HEK293 (cell line): ENCODE results near the gene ENGASE.
A peak's percentile ranks its signal among the peaks of the same experiment; 100 is the strongest.

Experiments used
- CTCF ChIA-PET: fragments of 350-600 bp; formaldehyde crosslinking; extraction: SDS; loops from one replicate; lab custom pipeline; 2021; ENCODE audit warnings: antibody characterized with exemption; lab: Yijun Ruan, JAX
- POLR2A ChIA-PET: fragments of 300-600 bp; formaldehyde crosslinking; extraction: SDS; loops from one replicate; lab custom pipeline; 2020; ENCODE audit warnings: antibody characterized with exemption, inconsistent platforms; lab: Yijun Ruan, JAX
- H3K27ac ChIP-seq: fragments of 200-500 bp; sonication (Bioruptor generic); 2 replicates; pipeline ENCODE4 v1.5.1; 2014; ENCODE audit warnings: low read depth, low read length, control low read depth, inconsistent platforms; ENCODE audit errors: extremely low read depth
- H3K36me3 ChIP-seq, 2 experiments: fragments of 200-500 bp in 1 of 2; sonication (Bioruptor generic) in 1 of 2; 1 replicate in 1 of 2; 2 replicates in 1 of 2; pipeline ENCODE4 v1.5.1; 2014 to 2017; ENCODE audit warnings: inconsistent platforms in 2 of 2, low read length in 2 of 2; ENCODE audit not compliant: control insufficient read depth in 2 of 2, insufficient read depth in 1 of 2
- H3K4me1 ChIP-seq: fragments of 200-500 bp; sonication (Bioruptor generic); 2 replicates; pipeline ENCODE4 v1.5.1; 2014; ENCODE audit warnings: mild to moderate bottlenecking, low read length, inconsistent platforms; ENCODE audit not compliant: control insufficient read depth, insufficient read depth
- H3K4me3 ChIP-seq: 2 replicates; pipeline ENCODE4 v1.5.1; 2011; ENCODE audit warnings: low read depth, mild to moderate bottlenecking, control low read depth, low read length, moderate library complexity
- H3K9me3 ChIP-seq: fragments of 200-500 bp; sonication (Bioruptor generic); 2 replicates; pipeline ENCODE4 v1.5.1; 2014; ENCODE audit warnings: low read depth, low read length, inconsistent platforms; ENCODE audit not compliant: control insufficient read depth, insufficient read depth
- PRDM1 ChIP-seq: fragments of 450-650 bp; formaldehyde crosslinking; IDR thresholded peaks from 2 replicates; pipeline ENCODE4; 2016; ENCODE audit warnings: missing biosample characterization, missing genetic modification characterization
- SP3 ChIP-seq: fragments of 450-650 bp; formaldehyde crosslinking; IDR thresholded peaks from 2 replicates; pipeline ENCODE4 v1.5.1; 2016; ENCODE audit warnings: missing biosample characterization, missing genetic modification characterization
- ZBTB1 ChIP-seq: fragments of 450-650 bp; formaldehyde crosslinking; IDR thresholded peaks from 2 replicates; pipeline ENCODE4 v1.5.1; 2016; ENCODE audit warnings: missing biosample characterization, missing genetic modification characterization
- ZBTB20 ChIP-seq: fragments of 450-650 bp; formaldehyde crosslinking; IDR thresholded peaks from 2 replicates; pipeline ENCODE4 v1.5.1; 2016; ENCODE audit warnings: missing biosample characterization, missing genetic modification characterization
- ZBTB48 ChIP-seq: fragments of 450-650 bp; formaldehyde crosslinking; IDR thresholded peaks from 2 replicates; pipeline ENCODE4 v1.5.1; 2016; ENCODE audit warnings: missing biosample characterization, missing genetic modification characterization
- ZFHX2 ChIP-seq: fragments of 450-650 bp; formaldehyde crosslinking; conservative IDR thresholded peaks from 2 replicates; pipeline ENCODE4 v1.5.1; 2016; ENCODE audit warnings: missing biosample characterization, missing genetic modification characterization
- ZIC2 ChIP-seq: fragments of 450-650 bp; formaldehyde crosslinking; IDR thresholded peaks from 2 replicates; pipeline ENCODE4 v1.5.1; 2016; ENCODE audit warnings: missing biosample characterization, missing genetic modification characterization
- ZNF10 ChIP-seq: fragments of 450-650 bp; formaldehyde crosslinking; IDR thresholded peaks from 2 replicates; pipeline ENCODE4 v1.5.1; 2017; ENCODE audit warnings: missing biosample characterization, missing genetic modification characterization
- ZNF146 ChIP-seq: fragments of 450-650 bp; formaldehyde crosslinking; IDR thresholded peaks from 2 replicates; pipeline ENCODE4 v1.5.1; 2016; ENCODE audit warnings: missing biosample characterization, missing genetic modification characterization
- ZNF202 ChIP-seq: fragments of 450-650 bp; formaldehyde crosslinking; IDR thresholded peaks from 2 replicates; pipeline ENCODE4 v1.5.1; 2016; ENCODE audit warnings: missing biosample characterization, missing genetic modification characterization, borderline replicate concordance
- ZNF350 ChIP-seq: fragments of 450-650 bp; formaldehyde crosslinking; IDR thresholded peaks from 2 replicates; pipeline ENCODE4 v1.5.0; 2017; ENCODE audit warnings: missing biosample characterization, mild to moderate bottlenecking, missing genetic modification characterization
- ZNF558 ChIP-seq: fragments of 450-650 bp; formaldehyde crosslinking; IDR thresholded peaks from 2 replicates; pipeline ENCODE4 v1.5.1; 2016; ENCODE audit warnings: missing biosample characterization, missing genetic modification characterization
- ZNF624 ChIP-seq: fragments of 450-650 bp; formaldehyde crosslinking; IDR thresholded peaks from 2 replicates; pipeline ENCODE4 v1.5.1; 2017; ENCODE audit warnings: missing biosample characterization, missing genetic modification characterization
- ZNF830 ChIP-seq: fragments of 450-650 bp; IDR thresholded peaks from 2 replicates; pipeline ENCODE4 v1.5.0; 2018; ENCODE audit warnings: missing biosample characterization, missing genetic modification characterization, low read depth, mild to moderate bottlenecking, moderate library complexity
- TF ChIP-seq, protein P1 (sequence below): fragments of 450-650 bp; formaldehyde crosslinking; IDR thresholded peaks from 2 replicates; pipeline ENCODE4 v1.5.1; 2016; ENCODE audit warnings: missing biosample characterization, missing genetic modification characterization, borderline replicate concordance
- TF ChIP-seq, protein P2 (sequence below): fragments of 450-650 bp; formaldehyde crosslinking; IDR thresholded peaks from 2 replicates; pipeline ENCODE4 v1.5.1; 2016; ENCODE audit warnings: missing biosample characterization, missing genetic modification characterization
- TF ChIP-seq, protein P3 (sequence below): fragments of 450-650 bp; formaldehyde crosslinking; IDR thresholded peaks from 2 replicates; pipeline ENCODE4 v1.5.1; 2016; ENCODE audit warnings: missing biosample characterization, missing genetic modification characterization

ENGASE gene

DNA sequence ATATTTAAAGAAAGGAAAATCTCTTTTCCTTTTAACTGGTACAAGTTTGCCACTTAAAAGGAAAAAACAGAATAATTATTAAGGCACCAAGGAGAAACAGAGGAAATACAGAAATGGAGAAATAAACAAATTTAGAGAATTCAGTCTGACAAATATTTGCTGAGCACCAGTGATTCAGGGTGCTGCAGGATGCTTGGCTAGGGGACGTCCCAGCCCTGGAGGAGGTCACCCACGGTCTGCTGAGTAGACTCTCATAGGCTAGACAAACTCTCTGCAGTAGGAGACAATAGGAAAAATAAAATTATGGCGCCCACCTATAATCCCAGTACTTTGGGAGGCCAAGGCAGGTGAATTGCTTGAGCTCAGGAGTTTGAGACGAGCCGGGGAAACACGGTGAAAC, 34.7 kb upstream of the ENGASE start (continued):
- TF ChIP-seq, protein P1, sequence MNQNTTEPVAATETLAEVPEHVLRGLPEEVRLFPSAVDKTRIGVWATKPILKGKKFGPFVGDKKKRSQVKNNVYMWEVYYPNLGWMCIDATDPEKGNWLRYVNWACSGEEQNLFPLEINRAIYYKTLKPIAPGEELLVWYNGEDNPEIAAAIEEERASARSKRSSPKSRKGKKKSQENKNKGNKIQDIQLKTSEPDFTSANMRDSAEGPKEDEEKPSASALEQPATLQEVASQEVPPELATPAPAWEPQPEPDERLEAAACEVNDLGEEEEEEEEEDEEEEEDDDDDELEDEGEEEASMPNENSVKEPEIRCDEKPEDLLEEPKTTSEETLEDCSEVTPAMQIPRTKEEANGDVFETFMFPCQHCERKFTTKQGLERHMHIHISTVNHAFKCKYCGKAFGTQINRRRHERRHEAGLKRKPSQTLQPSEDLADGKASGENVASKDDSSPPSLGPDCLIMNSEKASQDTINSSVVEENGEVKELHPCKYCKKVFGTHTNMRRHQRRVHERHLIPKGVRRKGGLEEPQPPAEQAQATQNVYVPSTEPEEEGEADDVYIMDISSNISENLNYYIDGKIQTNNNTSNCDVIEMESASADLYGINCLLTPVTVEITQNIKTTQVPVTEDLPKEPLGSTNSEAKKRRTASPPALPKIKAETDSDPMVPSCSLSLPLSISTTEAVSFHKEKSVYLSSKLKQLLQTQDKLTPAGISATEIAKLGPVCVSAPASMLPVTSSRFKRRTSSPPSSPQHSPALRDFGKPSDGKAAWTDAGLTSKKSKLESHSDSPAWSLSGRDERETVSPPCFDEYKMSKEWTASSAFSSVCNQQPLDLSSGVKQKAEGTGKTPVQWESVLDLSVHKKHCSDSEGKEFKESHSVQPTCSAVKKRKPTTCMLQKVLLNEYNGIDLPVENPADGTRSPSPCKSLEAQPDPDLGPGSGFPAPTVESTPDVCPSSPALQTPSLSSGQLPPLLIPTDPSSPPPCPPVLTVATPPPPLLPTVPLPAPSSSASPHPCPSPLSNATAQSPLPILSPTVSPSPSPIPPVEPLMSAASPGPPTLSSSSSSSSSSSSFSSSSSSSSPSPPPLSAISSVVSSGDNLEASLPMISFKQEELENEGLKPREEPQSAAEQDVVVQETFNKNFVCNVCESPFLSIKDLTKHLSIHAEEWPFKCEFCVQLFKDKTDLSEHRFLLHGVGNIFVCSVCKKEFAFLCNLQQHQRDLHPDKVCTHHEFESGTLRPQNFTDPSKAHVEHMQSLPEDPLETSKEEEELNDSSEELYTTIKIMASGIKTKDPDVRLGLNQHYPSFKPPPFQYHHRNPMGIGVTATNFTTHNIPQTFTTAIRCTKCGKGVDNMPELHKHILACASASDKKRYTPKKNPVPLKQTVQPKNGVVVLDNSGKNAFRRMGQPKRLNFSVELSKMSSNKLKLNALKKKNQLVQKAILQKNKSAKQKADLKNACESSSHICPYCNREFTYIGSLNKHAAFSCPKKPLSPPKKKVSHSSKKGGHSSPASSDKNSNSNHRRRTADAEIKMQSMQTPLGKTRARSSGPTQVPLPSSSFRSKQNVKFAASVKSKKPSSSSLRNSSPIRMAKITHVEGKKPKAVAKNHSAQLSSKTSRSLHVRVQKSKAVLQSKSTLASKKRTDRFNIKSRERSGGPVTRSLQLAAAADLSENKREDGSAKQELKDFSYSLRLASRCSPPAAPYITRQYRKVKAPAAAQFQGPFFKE (tag by site-specific recombination): no peak
- TF ChIP-seq ZBTB1 (tag by site-specific recombination): no peak
- no peak for TF ChIP-seq ZNF830 (tag by site-specific recombination)
- no peak for TF ChIP-seq ZBTB48 (tag by site-specific recombination)
- no peak for TF ChIP-seq ZNF558 (tag by site-specific recombination)

DNA sequence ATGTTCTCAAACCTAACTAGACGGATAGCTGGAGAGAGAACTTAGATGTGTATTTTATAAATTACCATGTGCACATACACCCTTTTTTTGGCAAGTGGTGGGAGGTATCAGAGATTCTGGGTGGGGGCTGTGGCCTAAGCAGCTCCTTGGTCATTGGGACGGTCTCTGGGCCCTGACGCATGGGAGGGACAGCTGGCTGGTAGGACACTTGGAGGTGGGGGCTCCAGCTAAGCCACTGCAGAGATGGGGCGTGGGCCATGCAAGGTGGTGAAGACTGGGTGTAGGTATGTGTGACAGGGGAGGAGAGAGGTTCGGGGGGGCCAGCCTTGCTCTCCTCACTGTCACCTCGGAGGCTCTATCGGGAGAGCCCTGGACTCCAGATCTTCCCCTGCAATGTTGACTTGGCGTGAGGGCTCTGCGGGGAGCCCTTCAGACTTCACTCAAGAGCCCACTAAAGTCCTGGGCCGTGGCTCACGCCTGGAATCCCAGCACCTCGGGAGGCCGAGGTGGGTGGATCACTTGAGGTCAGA, 33.5 kb upstream of the ENGASE start:
- Histone ChIP-seq H3K27ac (no peak overlapping the region), H3K36me3 (no peaks in the 10 kb centered on the region), H3K4me3 (no peak overlapping the region), H3K9me3 (no peaks in the 10 kb centered on the region), H3K4me1 (no peaks in the 10 kb centered on the region)
- TF ChIP-seq ZIC2 (no peak), ZNF350 (tag by site-specific recombination) (no peak), ZNF202 (no peak), PRDM1 (tag by site-specific recombination) (no peak), ZNF10 (tag by site-specific recombination) (no peak), ZNF146 (tag by site-specific recombination) (no peak), ZBTB20 (tag by site-specific recombination) (no peak), ZNF624 (tag by site-specific recombination) (no peak)
- TF ChIP-seq, protein P2, sequence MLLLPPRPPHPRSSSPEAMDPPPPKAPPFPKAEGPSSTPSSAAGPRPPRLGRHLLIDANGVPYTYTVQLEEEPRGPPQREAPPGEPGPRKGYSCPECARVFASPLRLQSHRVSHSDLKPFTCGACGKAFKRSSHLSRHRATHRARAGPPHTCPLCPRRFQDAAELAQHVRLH (tag by site-specific recombination): no peak
- TF ChIP-seq, protein P3, sequence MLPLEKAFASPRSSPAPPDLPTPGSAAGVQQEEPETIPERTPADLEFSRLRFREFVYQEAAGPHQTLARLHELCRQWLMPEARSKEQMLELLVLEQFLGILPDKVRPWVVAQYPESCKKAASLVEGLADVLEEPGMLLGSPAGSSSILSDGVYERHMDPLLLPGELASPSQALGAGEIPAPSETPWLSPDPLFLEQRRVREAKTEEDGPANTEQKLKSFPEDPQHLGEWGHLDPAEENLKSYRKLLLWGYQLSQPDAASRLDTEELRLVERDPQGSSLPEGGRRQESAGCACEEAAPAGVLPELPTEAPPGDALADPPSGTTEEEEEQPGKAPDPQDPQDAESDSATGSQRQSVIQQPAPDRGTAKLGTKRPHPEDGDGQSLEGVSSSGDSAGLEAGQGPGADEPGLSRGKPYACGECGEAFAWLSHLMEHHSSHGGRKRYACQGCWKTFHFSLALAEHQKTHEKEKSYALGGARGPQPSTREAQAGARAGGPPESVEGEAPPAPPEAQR (tag by site-specific recombination): no peak
- ChIA-PET POLR2A (interaction anchor here (0.7 kb wide), 1 partner anchor 54 kb away, joined by 3 read pairs; no protein-coding TSS in a partner anchor), CTCF (interaction anchor here (0.6 to 7.5 kb wide), 15 partner anchors 8 to 973 kb away, joined by 3 to 119 read pairs (median 4); no protein-coding TSS in a partner anchor)

DNA sequence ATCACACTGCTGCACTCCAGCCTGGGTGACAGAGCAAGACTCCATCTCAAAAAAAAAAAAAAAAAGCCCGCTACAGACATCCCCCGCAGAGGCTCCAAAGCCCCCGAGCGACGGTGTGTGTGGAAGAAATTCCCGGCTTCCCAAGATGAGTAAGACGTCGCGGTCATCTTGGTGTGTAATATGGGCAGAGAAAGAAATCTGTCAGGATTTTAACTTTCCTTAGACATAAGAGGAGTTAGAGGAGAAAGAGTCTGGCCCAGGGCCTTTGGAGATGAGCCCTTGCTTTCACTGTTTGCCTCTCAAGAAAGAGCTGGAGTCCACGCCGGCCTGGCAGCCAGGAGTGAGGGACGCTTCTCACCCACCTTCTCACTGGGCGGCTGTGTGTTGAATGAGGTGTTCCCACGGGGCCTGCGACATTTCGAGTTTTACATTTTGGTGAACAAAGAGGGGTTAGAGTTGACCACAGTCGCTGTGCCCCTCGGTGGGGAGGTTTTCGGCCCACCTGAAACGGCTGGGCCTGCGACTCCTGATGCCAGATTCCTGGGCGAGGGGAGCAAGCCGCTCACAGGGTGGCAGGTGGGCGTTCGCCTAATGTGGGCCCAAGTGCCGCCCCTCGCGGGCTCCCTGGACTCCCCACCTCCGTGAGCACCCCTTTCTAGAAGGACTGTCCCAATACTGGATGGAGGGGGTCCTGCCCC, 32.8 kb upstream of the ENGASE start:
- POLR2A ChIA-PET: interaction anchor here (0.9 to 1.2 kb wide), 2 partner anchors 15 to 33 kb away, joined by 3 to 8 read pairs; partner anchors contain the start of gene ENGASE

More for the DNA sequence above, 32.8 kb upstream of the ENGASE start:
- Histone ChIP-seq H3K4me1 (no peaks in the 10 kb centered on the region), H3K36me3 (no peaks in the 10 kb centered on the region), H3K4me3 (no peak overlapping the region), H3K27ac (no peak overlapping the region), H3K9me3 (no peaks in the 10 kb centered on the region)
- CTCF ChIA-PET: interaction anchor here (0.6 to 7.5 kb wide), 24 partner anchors 9 to 362 kb away, joined by 3 to 119 read pairs (median 4); no protein-coding TSS in a partner anchor
- TF ChIP-seq ZFHX2 (tag by site-specific recombination): 0 out of 2 replicates have a peak, but pooled peaks have one; percentile 7
- TF ChIP-seq SP3 (tag by site-specific recombination): no peak
